IPS-18a (cell line): Measurements from ENCODE around the gene ZNF512B.

Experiments used
- H3K27ac ChIP-seq: one replicate; pipeline ENCODE4 v1.5.1; 2013; ENCODE audit warnings: low read length
- H3K27me3 ChIP-seq: one replicate; pipeline ENCODE4 v1.6.1; 2013; ENCODE audit warnings: mild to moderate bottlenecking, low read length; ENCODE audit not compliant: control insufficient read depth, insufficient read depth
- H3K36me3 ChIP-seq: one replicate; pipeline ENCODE4 v1.6.1; 2013; ENCODE audit warnings: low read depth, low read length; ENCODE audit not compliant: control insufficient read depth
- H3K4me1 ChIP-seq: one replicate; pipeline ENCODE4 v1.6.1; 2013; ENCODE audit warnings: low read depth, low read length; ENCODE audit not compliant: control insufficient read depth
- H3K4me3 ChIP-seq: one replicate; pipeline ENCODE4 v1.5.1; 2013; ENCODE audit warnings: low read length
- H3K9ac ChIP-seq: one replicate; pipeline ENCODE4 v1.6.1; 2013; ENCODE audit warnings: mild to moderate bottlenecking, low read length, moderate library complexity
- H3K9me3 ChIP-seq: one replicate; pipeline ENCODE4 v1.6.1; 2013; ENCODE audit warnings: low read depth, low read length; ENCODE audit not compliant: control insufficient read depth

Gene ZNF512B

GRCh38 chr20:63913768-63914167, 56.0 kb downstream of the ZNF512B start:
- no peaks in the 10 kb centered on the region for H3K9me3 ChIP-seq
- H3K27me3 ChIP-seq = no peaks in the 10 kb centered on the region
- H3K4me1 ChIP-seq = no peaks in the 10 kb centered on the region
- no peak overlapping the region for H3K9ac ChIP-seq
- no peak overlapping the region for H3K4me3 ChIP-seq
- no peaks in the 10 kb centered on the region for H3K36me3 ChIP-seq
- H3K27ac ChIP-seq = no peak overlapping the region

GRCh38 chr20:63911176-63911575, 58.6 kb downstream of the ZNF512B start:
- Histone ChIP-seq H3K27ac (no peak overlapping the region), H3K36me3 (no peaks in the 10 kb centered on the region), H3K9ac (no peak overlapping the region), H3K27me3 (no peaks in the 10 kb centered on the region), H3K4me3 (no peak overlapping the region), H3K4me1 (no peaks in the 10 kb centered on the region), H3K9me3 (no peaks in the 10 kb centered on the region)

GRCh38 chr20:63908008-63908682, 61.6 kb downstream of the ZNF512B start:
- Histone ChIP-seq H3K27me3 (no peaks in the 10 kb centered on the region), H3K4me1 (no peaks in the 10 kb centered on the region), H3K4me3 (no peak overlapping the region), H3K27ac (no peak overlapping the region), H3K36me3 (no peaks in the 10 kb centered on the region), H3K9ac (no peak overlapping the region), H3K9me3 (no peaks in the 10 kb centered on the region)
